A673 (cell line): ENCODE data around the gene STX8. TPM values are rescaled to one million over a fixed set of nuclear protein-coding genes. Genes with fewer than 3 reads are reported as not detected.

Experiments
- BruUV-seq: library from RNA; stranded (reverse); fragments of 400-500 nt; replicated peaks from 2 replicates; lab custom pipeline; 2021; lab: Mats Ljungman, UMichigan
- CTCF ChIA-PET: fragments of 300-600 bp; sonication (Branson Sonifier 250); formaldehyde crosslinking; loops from one replicate; lab custom pipeline; 2022; ENCODE audit warnings: antibody characterized with exemption; lab: Charles Lee
- POLR2A ChIA-PET: fragments of 300-600 bp; sonication (Branson Sonifier 250); formaldehyde crosslinking; loops from one replicate; lab custom pipeline; 2022; ENCODE audit warnings: antibody characterized with exemption; ENCODE audit not compliant: low non-redundant PET; lab: Charles Lee
- DNase-seq: peaks from one replicate; pipeline ENCODE4 v3.0.0-alpha.2; 2015; ENCODE audit warnings: low spot score
- H3K27ac ChIP-seq: fragments of 200-600 bp; sonication (generic); 2 replicates; pipeline ENCODE4 v1.5.1; 2016; ENCODE audit warnings: mixed run types, low read depth, mild to moderate bottlenecking, mixed read lengths, antibody characterized with exemption, low read length; ENCODE audit not compliant: poor library complexity, severe bottlenecking
- H3K27me3 ChIP-seq: fragments of 200-600 bp; sonication (generic); replicated peaks from 2 replicates; pipeline ENCODE4 v1.6.1; 2017; ENCODE audit warnings: mixed run types, low read depth, mild to moderate bottlenecking, mixed read lengths, antibody characterized with exemption, low read length; ENCODE audit not compliant: insufficient read depth, poor library complexity
- H3K36me3 ChIP-seq: fragments of 200-600 bp; sonication (generic); 2 replicates; pipeline ENCODE4 v1.6.1; 2016; ENCODE audit warnings: mixed run types, mild to moderate bottlenecking, mixed read lengths, antibody characterized with exemption, low read length; ENCODE audit not compliant: insufficient read depth, poor library complexity, severe bottlenecking
- H3K4me1 ChIP-seq: fragments of 200-600 bp; sonication (generic); 2 replicates; pipeline ENCODE4 v1.6.1; 2017; ENCODE audit warnings: mixed run types, mild to moderate bottlenecking, mixed read lengths, antibody characterized with exemption, low read length; ENCODE audit not compliant: insufficient read depth, poor library complexity, severe bottlenecking
- H3K4me3 ChIP-seq: fragments of 200-600 bp; sonication (generic); 2 replicates; pipeline ENCODE4 v1.5.1; 2016; ENCODE audit warnings: low read depth, mixed run types, mild to moderate bottlenecking, mixed read lengths, low read length; ENCODE audit not compliant: poor library complexity, severe bottlenecking
- H3K9me3 ChIP-seq: fragments of 200-600 bp; sonication (generic); 2 replicates; pipeline ENCODE4 v1.6.1; 2016; ENCODE audit warnings: mixed run types, low read depth, mild to moderate bottlenecking, mixed read lengths, antibody characterized with exemption, low read length; ENCODE audit not compliant: poor library complexity, severe bottlenecking
- EZH2 ChIP-seq: fragments of 200-600 bp; sonication (generic); IDR thresholded peaks from 2 replicates; pipeline ENCODE4 v1.6.1; 2017; ENCODE audit warnings: borderline replicate concordance, low read depth, mild to moderate bottlenecking, mixed read lengths, antibody characterized with exemption, low read length; ENCODE audit not compliant: poor library complexity, severe bottlenecking
- intact Hi-C: fragments of 100-400 bp; cut with micrococcal nuclease; formaldehyde crosslinking; loops from one replicate; pipeline ENCODE4 v1.10.0; 2022; ENCODE audit not compliant: unreplicated experiment
- total RNA-seq: library from RNA; stranded (reverse); gene quantifications from 2 replicates; pipeline ENCODE4 v1.2.3, GENCODE V29; 2021
- TF ChIP-seq, protein P1 (sequence below): fragments of 300-800, 200-600 bp; sonication (generic); conservative IDR thresholded peaks from 2 replicates; pipeline ENCODE4 v1.5.1; 2017; ENCODE audit warnings: low read depth, mild to moderate bottlenecking, antibody characterized with exemption, low read length, moderate library complexity, mixed read lengths

The STX8 gene
- total RNA-seq, 1 experiment from 2014 or later: 51.4 TPM

DNA sequence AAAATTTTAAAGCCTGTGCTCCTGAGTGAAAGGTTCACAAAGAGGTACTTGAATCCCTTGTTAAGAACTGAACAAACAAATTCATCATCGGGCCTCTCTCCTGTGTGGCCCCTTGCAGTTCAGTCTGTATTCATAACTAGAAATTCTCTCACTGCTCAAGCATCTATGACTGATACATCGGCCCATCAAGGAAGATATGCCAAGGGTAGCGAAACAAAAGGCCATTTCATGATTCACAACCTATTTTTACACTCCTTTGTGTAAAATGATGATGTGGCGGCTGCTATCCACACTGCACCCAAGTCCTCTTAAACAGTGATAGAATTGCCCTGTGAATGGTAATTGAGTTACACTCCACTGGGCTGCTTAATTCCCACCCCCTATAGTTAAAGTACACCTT, 204.6 kb downstream of the STX8 start:
- intact Hi-C loops: no loop called here
- DNase-seq: no peak
- no peaks in the 10 kb centered on the region for H3K9me3 ChIP-seq
- no peaks in the 10 kb centered on the region for H3K27me3 ChIP-seq
- BruUV-seq: no TSS peak
- no peaks in the 10 kb centered on the region for H3K4me1 ChIP-seq
- POLR2A ChIA-PET: no interaction called here
- H3K36me3 ChIP-seq: no peaks in the 10 kb centered on the region
- no peak overlapping the region for H3K4me3 ChIP-seq
- no peak for TF ChIP-seq EZH2
- TF ChIP-seq, protein P1, sequence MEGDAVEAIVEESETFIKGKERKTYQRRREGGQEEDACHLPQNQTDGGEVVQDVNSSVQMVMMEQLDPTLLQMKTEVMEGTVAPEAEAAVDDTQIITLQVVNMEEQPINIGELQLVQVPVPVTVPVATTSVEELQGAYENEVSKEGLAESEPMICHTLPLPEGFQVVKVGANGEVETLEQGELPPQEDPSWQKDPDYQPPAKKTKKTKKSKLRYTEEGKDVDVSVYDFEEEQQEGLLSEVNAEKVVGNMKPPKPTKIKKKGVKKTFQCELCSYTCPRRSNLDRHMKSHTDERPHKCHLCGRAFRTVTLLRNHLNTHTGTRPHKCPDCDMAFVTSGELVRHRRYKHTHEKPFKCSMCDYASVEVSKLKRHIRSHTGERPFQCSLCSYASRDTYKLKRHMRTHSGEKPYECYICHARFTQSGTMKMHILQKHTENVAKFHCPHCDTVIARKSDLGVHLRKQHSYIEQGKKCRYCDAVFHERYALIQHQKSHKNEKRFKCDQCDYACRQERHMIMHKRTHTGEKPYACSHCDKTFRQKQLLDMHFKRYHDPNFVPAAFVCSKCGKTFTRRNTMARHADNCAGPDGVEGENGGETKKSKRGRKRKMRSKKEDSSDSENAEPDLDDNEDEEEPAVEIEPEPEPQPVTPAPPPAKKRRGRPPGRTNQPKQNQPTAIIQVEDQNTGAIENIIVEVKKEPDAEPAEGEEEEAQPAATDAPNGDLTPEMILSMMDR: no peak
- no peak overlapping the region for H3K27ac ChIP-seq
- CTCF ChIA-PET: no interaction called here

DNA sequence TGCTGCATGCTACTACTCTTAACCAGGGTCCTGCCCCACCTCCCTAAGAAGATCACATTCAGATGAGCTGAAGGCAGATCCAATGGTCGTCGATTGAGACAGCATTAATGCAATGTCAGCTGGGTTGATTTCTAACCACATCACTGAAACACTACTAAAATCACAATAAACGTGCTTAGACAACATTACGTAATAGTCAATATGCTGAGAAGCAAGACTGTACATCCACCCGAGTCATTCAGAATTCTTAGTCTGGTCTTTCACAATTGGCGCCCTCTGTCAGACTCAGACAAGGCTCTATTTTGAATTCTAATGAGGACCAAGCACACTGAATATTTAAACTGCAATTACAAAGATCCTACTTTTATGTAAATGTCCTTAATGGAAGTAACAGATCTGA, 205.2 kb downstream of the STX8 start:
- H3K36me3 ChIP-seq: no peaks in the 10 kb centered on the region
- ChIA-PET POLR2A (no interaction called here), CTCF (no interaction called here)
- no peak overlapping the region for H3K4me3 ChIP-seq
- H3K27ac ChIP-seq: no peak overlapping the region
- H3K4me1 ChIP-seq: no peaks in the 10 kb centered on the region
- BruUV-seq: no TSS peak
- no peaks in the 10 kb centered on the region for H3K27me3 ChIP-seq
- intact Hi-C loops: no loop called here
- H3K9me3 ChIP-seq: no peaks in the 10 kb centered on the region
- DNase-seq: peak; percentile 25
- TF ChIP-seq, protein P1: no peak
- TF ChIP-seq EZH2: no peak

DNA sequence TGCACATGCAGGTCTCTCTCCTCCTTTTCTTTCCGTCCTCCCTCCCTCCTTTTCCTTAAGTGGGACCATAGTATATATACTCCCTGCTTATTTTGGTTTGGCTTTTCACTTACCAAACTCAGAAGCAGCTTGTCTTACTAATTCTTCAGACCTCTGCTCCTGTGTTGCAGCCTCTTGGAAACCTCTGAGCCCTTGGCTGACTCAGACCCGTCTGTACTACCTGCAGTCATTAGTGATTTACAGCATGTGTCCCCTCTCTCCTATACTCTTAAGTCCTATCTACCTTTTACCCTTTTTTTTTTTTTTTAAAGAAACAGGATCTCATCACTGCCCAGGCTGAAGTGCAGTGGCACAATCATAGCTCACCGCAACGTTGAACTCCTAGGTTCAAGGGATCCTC, 207.0 kb downstream of the STX8 start:
- ChIA-PET POLR2A (no interaction called here), CTCF (no interaction called here)
- TF ChIP-seq, protein P1: no peak
- no peak for TF ChIP-seq EZH2
- no peaks in the 10 kb centered on the region for H3K27me3 ChIP-seq
- intact Hi-C loops: no loop called here
- H3K9me3 ChIP-seq: no peaks in the 10 kb centered on the region
- no peaks in the 10 kb centered on the region for H3K4me1 ChIP-seq
- no peak for DNase-seq
- H3K36me3 ChIP-seq: no peaks in the 10 kb centered on the region
- BruUV-seq: no TSS peak
- H3K4me3 ChIP-seq: no peak overlapping the region
- H3K27ac ChIP-seq: no peak overlapping the region
